AG09319 (cell line): ENCODE results near the gene VGLL3.
"Not testable (repeated sequence)": the region's sequence is repeated elsewhere in the genome, so short reads cannot be mapped to it uniquely, and the experiment has no call there.

Experiments used
- DNase-seq: peaks from one replicate; pipeline ENCODE4 v3.0.0-alpha.2; 2010; ENCODE audit warnings: low read depth; ENCODE audit errors: extremely low read depth
- CTCF ChIP-seq: IDR thresholded peaks from 2 replicates; pipeline ENCODE4 v1.5.1; 2011; ENCODE audit warnings: low read depth, mild to moderate bottlenecking, inconsistent platforms, low read length, moderate library complexity

The VGLL3 gene

GRCh38 chr3:86978111-86978551 is 12.8 kb downstream of the VGLL3 start:
- peak; percentile 63 for DNase-seq
- TF ChIP-seq CTCF: no peak

GRCh38 chr3:86976219-86976618 is 14.7 kb downstream of the VGLL3 start:
- no peak for DNase-seq

GRCh38 chr3:86974177-86974576 is 16.8 kb downstream of the VGLL3 start:
- DNase-seq: not testable (repeated sequence)

More at GRCh38 chr3:86976219-86976618, 14.7 kb downstream of the VGLL3 start:
- no peak for TF ChIP-seq CTCF

- DNase-seq: no peak
- TF ChIP-seq CTCF: no peak
Observed at GRCh38 chr3:86973440-86973839, 17.5 kb downstream of the VGLL3 start.

- peak; percentile 49 for TF ChIP-seq CTCF
- DNase-seq: no peak
Observed at GRCh38 chr3:86969500-86970189, 21.3 kb downstream of the VGLL3 start.

- no peak for DNase-seq
- no peak for TF ChIP-seq CTCF
Observed at GRCh38 chr3:86968244-86968932, 22.6 kb downstream of the VGLL3 start.

- no peak for DNase-seq
- no peak for TF ChIP-seq CTCF
Observed at GRCh38 chr3:86967062-86967461, 23.9 kb downstream of the VGLL3 start.

- no peak for DNase-seq
- no peak for TF ChIP-seq CTCF
Observed at GRCh38 chr3:86965166-86965565, 25.8 kb downstream of the VGLL3 start.
